ENCODE data around the gene CYTH4.
"Not testable (repeated sequence)": the region's sequence is repeated elsewhere in the genome, so short reads cannot be mapped to it uniquely, and the experiment has no call there.

GRCh38 chr22:37233371-37233750, 48.9 kb upstream of the CYTH4 start:
- not testable (repeated sequence) for TF ChIP-seq CTCF (conservative IDR thresholded peaks at IDR 0.05); EZH2 (IDR thresholded peaks at IDR 0.05; ENCODE audit: low read depth)
